Activated T-cell treated with anti-CD3 and anti-CD28 coated beads, Interleukin-2, amount 50 U/mL, for 72 hours (primary cell): Measurements from ENCODE around the gene CCDC8. TPM values are rescaled to one million over a fixed set of nuclear protein-coding genes. Genes with fewer than 3 reads are reported as not detected.

Experiments
- ATAC-seq, 2 donors: fragments of 150-1000 bp; cut with Tn5 transposase; replicated peaks in 1 of 2; 2 replicates each; pipeline ENCODE4 v1.10.0; 2021; ENCODE audit warnings: moderate library complexity in 2 of 2, mild to moderate bottlenecking in 1 of 2
- DNase-seq, 2 donors: peaks; one replicate each; pipeline ENCODE4 v3.0.0; 2021 to 2022; ENCODE audit warnings: mixed read lengths in 1 of 2
- H3K27ac Mint-ChIP-seq: one replicate; pipeline ENCODE4 v1.8.0; 2022; ENCODE audit warnings: mild to moderate bottlenecking, moderate library complexity, mixed read lengths
- H3K27me3 Mint-ChIP-seq: one replicate; pipeline ENCODE4 v1.8.0; 2022; ENCODE audit warnings: low read depth, mixed read lengths
- H3K36me3 Mint-ChIP-seq, 2 donors: one replicate each; pipeline ENCODE4 v1.8.0; 2022; ENCODE audit warnings: mixed read lengths in 2 of 2, mild to moderate bottlenecking in 1 of 2; ENCODE audit not compliant: insufficient read depth in 2 of 2
- H3K4me1 Mint-ChIP-seq: one replicate; pipeline ENCODE4 v1.8.0; 2022; ENCODE audit warnings: low read depth, mixed read lengths
- H3K4me3 Mint-ChIP-seq, 2 donors: one replicate each; pipeline ENCODE4 v1.8.0; 2022; ENCODE audit warnings: mild to moderate bottlenecking in 2 of 2, mixed read lengths in 2 of 2, moderate library complexity in 2 of 2
- H3K9me3 Mint-ChIP-seq, 2 donors: one replicate each; pipeline ENCODE4 v1.8.0; 2022; ENCODE audit warnings: mixed read lengths in 2 of 2
- total RNA-seq, 2 donors: library from RNA; stranded (reverse); gene quantifications; one replicate each; pipeline ENCODE4 v1.2.3, GENCODE V29; 2022

The CCDC8 gene
- total RNA-seq, 2 donors from 2014 or later = not detected

GRCh38 chr19:46390866-46391265, 22.5 kb downstream of the CCDC8 start:
- ATAC-seq = no peak
- no peak overlapping the region for H3K4me3 Mint-ChIP-seq

GRCh38 chr19:46390121-46390858, 23.1 kb downstream of the CCDC8 start:
- Mint-ChIP-seq H3K4me1 (no peaks in the 10 kb centered on the region), H3K36me3 (peaks cover 6 to 19% of the 10 kb centered on the region in 2 donors), H3K27me3 (no peaks in the 10 kb centered on the region), H3K4me3 (no peak overlapping the region), H3K9me3 (no peaks in the 10 kb centered on the region), H3K27ac (no peak overlapping the region)
- DNase-seq (no peak), ATAC-seq (no peak)

More at GRCh38 chr19:46390866-46391265, 22.5 kb downstream of the CCDC8 start:
- no peaks in the 10 kb centered on the region for H3K9me3 Mint-ChIP-seq
- H3K27ac Mint-ChIP-seq = no peak overlapping the region
- H3K27me3 Mint-ChIP-seq = no peaks in the 10 kb centered on the region
- H3K36me3 Mint-ChIP-seq = peaks cover 6 to 17% of the 10 kb centered on the region in 2 donors
- DNase-seq = no peak
- H3K4me1 Mint-ChIP-seq = no peaks in the 10 kb centered on the region

GRCh38 chr19:46388311-46389095, 24.9 kb downstream of the CCDC8 start:
- H3K4me3 Mint-ChIP-seq = no peak overlapping the region
- no peak overlapping the region for H3K27ac Mint-ChIP-seq
- H3K4me1 Mint-ChIP-seq = no peaks in the 10 kb centered on the region
- H3K27me3 Mint-ChIP-seq = no peaks in the 10 kb centered on the region
- no peaks in the 10 kb centered on the region for H3K9me3 Mint-ChIP-seq
- no peak for DNase-seq
- peaks cover 10 to 19% of the 10 kb centered on the region in 2 donors for H3K36me3 Mint-ChIP-seq
- ATAC-seq = no peak

GRCh38 chr19:46387713-46388130, 25.6 kb downstream of the CCDC8 start:
- peaks cover 10 to 22% of the 10 kb centered on the region in 2 donors for H3K36me3 Mint-ChIP-seq
- DNase-seq (no peak), ATAC-seq (no peak)
- H3K27me3 Mint-ChIP-seq = no peaks in the 10 kb centered on the region
- H3K27ac Mint-ChIP-seq = no peak overlapping the region
- no peaks in the 10 kb centered on the region for H3K4me1 Mint-ChIP-seq
- H3K9me3 Mint-ChIP-seq = no peaks in the 10 kb centered on the region
- H3K4me3 Mint-ChIP-seq = no peak overlapping the region

- H3K27me3 Mint-ChIP-seq = no peaks in the 10 kb centered on the region
- DNase-seq = no peak
- H3K4me3 Mint-ChIP-seq = no peak overlapping the region
- H3K4me1 Mint-ChIP-seq = no peaks in the 10 kb centered on the region
- peaks cover 12 to 25% of the 10 kb centered on the region in 2 donors for H3K36me3 Mint-ChIP-seq
- no peaks in the 10 kb centered on the region for H3K9me3 Mint-ChIP-seq
- ATAC-seq = no peak
- H3K27ac Mint-ChIP-seq = no peak overlapping the region
Observed at GRCh38 chr19:46386996-46387712, 26.2 kb downstream of the CCDC8 start.

- ATAC-seq (no peak), DNase-seq (no peak)
- no peaks in the 10 kb centered on the region for H3K27me3 Mint-ChIP-seq
- no peaks in the 10 kb centered on the region for H3K9me3 Mint-ChIP-seq
- H3K4me1 Mint-ChIP-seq = no peaks in the 10 kb centered on the region
- H3K27ac Mint-ChIP-seq = no peak overlapping the region
- H3K36me3 Mint-ChIP-seq = peaks cover 12 to 26% of the 10 kb centered on the region in 2 donors
- H3K4me3 Mint-ChIP-seq = no peak overlapping the region
Observed at GRCh38 chr19:46386151-46386550, 27.2 kb downstream of the CCDC8 start.

- H3K27ac Mint-ChIP-seq = no peak overlapping the region
- no peaks in the 10 kb centered on the region for H3K27me3 Mint-ChIP-seq
- H3K4me3 Mint-ChIP-seq = no peak overlapping the region
- no peak for ATAC-seq
- DNase-seq = no peak
- no peaks in the 10 kb centered on the region for H3K4me1 Mint-ChIP-seq
- no peaks in the 10 kb centered on the region for H3K9me3 Mint-ChIP-seq
- peaks cover 14 to 31% of the 10 kb centered on the region in 2 donors for H3K36me3 Mint-ChIP-seq
Observed at GRCh38 chr19:46385636-46386035, 27.7 kb downstream of the CCDC8 start.

GRCh38 chr19:46384396-46384795, 29.0 kb downstream of the CCDC8 start:
- Mint-ChIP-seq H3K4me3 (no peak overlapping the region), H3K36me3 (peaks cover 14 to 33% of the 10 kb centered on the region in 2 donors), H3K4me1 (no peaks in the 10 kb centered on the region), H3K9me3 (no peaks in the 10 kb centered on the region), H3K27me3 (no peaks in the 10 kb centered on the region), H3K27ac (no peak overlapping the region)
- no peak for DNase-seq
- no peak for ATAC-seq

- DNase-seq = no peak
- no peaks in the 10 kb centered on the region for H3K4me1 Mint-ChIP-seq
Observed at GRCh38 chr19:46383846-46384245, 29.5 kb downstream of the CCDC8 start.

GRCh38 chr19:46383171-46383815, 30.1 kb downstream of the CCDC8 start:
- H3K27ac Mint-ChIP-seq = no peak overlapping the region
- H3K27me3 Mint-ChIP-seq = no peaks in the 10 kb centered on the region
- H3K36me3 Mint-ChIP-seq = peaks cover 14 to 41% of the 10 kb centered on the region in 2 donors
- ATAC-seq (no peak), DNase-seq (no peak)
- no peaks in the 10 kb centered on the region for H3K4me1 Mint-ChIP-seq
- H3K9me3 Mint-ChIP-seq = no peaks in the 10 kb centered on the region
- no peak overlapping the region for H3K4me3 Mint-ChIP-seq

More at GRCh38 chr19:46383846-46384245, 29.5 kb downstream of the CCDC8 start:
- peaks cover 14 to 35% of the 10 kb centered on the region in 2 donors for H3K36me3 Mint-ChIP-seq
- ATAC-seq = no peak
- no peaks in the 10 kb centered on the region for H3K9me3 Mint-ChIP-seq
- H3K27ac Mint-ChIP-seq = no peak overlapping the region
- no peak overlapping the region for H3K4me3 Mint-ChIP-seq
- H3K27me3 Mint-ChIP-seq = no peaks in the 10 kb centered on the region

GRCh38 chr19:46381756-46382345, 31.5 kb downstream of the CCDC8 start:
- peaks cover 14 to 37% of the 10 kb centered on the region in 2 donors for H3K36me3 Mint-ChIP-seq
- H3K27me3 Mint-ChIP-seq = no peaks in the 10 kb centered on the region
- ATAC-seq (no peak), DNase-seq (no peak)
- no peaks in the 10 kb centered on the region for H3K4me1 Mint-ChIP-seq
- no peaks in the 10 kb centered on the region for H3K9me3 Mint-ChIP-seq
- no peak overlapping the region for H3K27ac Mint-ChIP-seq
- no peak overlapping the region for H3K4me3 Mint-ChIP-seq

- Mint-ChIP-seq H3K9me3 (no peaks in the 10 kb centered on the region), H3K4me3 (no peak overlapping the region), H3K27ac (no peak overlapping the region), H3K36me3 (peaks cover 15 to 37% of the 10 kb centered on the region in 2 donors), H3K4me1 (no peaks in the 10 kb centered on the region), H3K27me3 (no peaks in the 10 kb centered on the region)
- DNase-seq (no peak), ATAC-seq (no peak)
Observed at GRCh38 chr19:46381346-46381745, 32.0 kb downstream of the CCDC8 start.
